GM12878 (cell line): ENCODE data around the gene RIT2.

Experiments used
- EGR1 ChIP-seq, 2 experiments: IDR thresholded peaks; 1 replicate in 1 of 2; 2 replicates in 1 of 2; pipeline ENCODE4 v1.6.1; 2011 to 2012; ENCODE audit warnings: low read depth in 2 of 2, low read length in 2 of 2, borderline replicate concordance in 1 of 2, mild to moderate bottlenecking in 1 of 2, moderate library complexity in 1 of 2
- NFXL1 ChIP-seq: fragments of 450-650 bp; IDR thresholded peaks from 2 replicates; pipeline ENCODE4 v1.6.1; 2017; ENCODE audit warnings: antibody characterized with exemption, mild to moderate bottlenecking, borderline replicate concordance
- RB1 ChIP-seq: fragments of 450-650 bp; formaldehyde crosslinking; IDR thresholded peaks from 2 replicates; pipeline ENCODE4 v1.6.1; 2017; ENCODE audit warnings: mild to moderate bottlenecking, borderline replicate concordance
- RFX5 ChIP-seq: IDR thresholded peaks from 2 replicates; pipeline ENCODE4 v1.6.1; 2011; ENCODE audit warnings: low read depth, low read length, improper control_type of control experiment
- SMAD1 ChIP-seq: fragments of 450-650 bp; IDR thresholded peaks from 2 replicates; pipeline ENCODE4 v1.6.1; 2018; ENCODE audit warnings: mild to moderate bottlenecking, low read depth; ENCODE audit not compliant: partially characterized antibody
- SP1 ChIP-seq: IDR thresholded peaks from one replicate; pipeline ENCODE4 v1.6.1; 2011; ENCODE audit warnings: low read depth, low read length
- TAF1 ChIP-seq: IDR thresholded peaks from 2 replicates; pipeline ENCODE4 v1.6.1; 2011; ENCODE audit warnings: mild to moderate bottlenecking, low read depth, low read length, borderline replicate concordance
- ZNF274 ChIP-seq: IDR thresholded peaks from one replicate; pipeline ENCODE4 v1.8.0; 2011; ENCODE audit not compliant: insufficient read length, insufficient read depth
- TF ChIP-seq, protein P1 (sequence below): fragments of 450-650 bp; formaldehyde crosslinking; IDR thresholded peaks from 2 replicates; pipeline ENCODE4 v1.5.0; 2022; ENCODE audit warnings: mild to moderate bottlenecking, missing genetic modification characterization
- TF ChIP-seq, protein P2 (sequence below): fragments of 450-650 bp; IDR thresholded peaks from 2 replicates; pipeline ENCODE4 v1.6.1; 2016; ENCODE audit warnings: mild to moderate bottlenecking
- TF ChIP-seq, protein P3 (sequence below), 3 experiments: IDR thresholded peaks in 2 of 3; conservative IDR thresholded peaks in 1 of 3; 2 replicates each; pipeline ENCODE4 v1.5.1; 2011; ENCODE audit warnings: low read depth in 3 of 3, low read length in 3 of 3, mild to moderate bottlenecking in 3 of 3, control low read depth in 2 of 3, moderate library complexity in 2 of 3, inconsistent platforms in 1 of 3, mixed read lengths in 1 of 3; ENCODE audit not compliant: control insufficient read depth in 2 of 3, insufficient read depth in 1 of 3; ENCODE audit errors: extremely low read depth in 1 of 3

DNA sequence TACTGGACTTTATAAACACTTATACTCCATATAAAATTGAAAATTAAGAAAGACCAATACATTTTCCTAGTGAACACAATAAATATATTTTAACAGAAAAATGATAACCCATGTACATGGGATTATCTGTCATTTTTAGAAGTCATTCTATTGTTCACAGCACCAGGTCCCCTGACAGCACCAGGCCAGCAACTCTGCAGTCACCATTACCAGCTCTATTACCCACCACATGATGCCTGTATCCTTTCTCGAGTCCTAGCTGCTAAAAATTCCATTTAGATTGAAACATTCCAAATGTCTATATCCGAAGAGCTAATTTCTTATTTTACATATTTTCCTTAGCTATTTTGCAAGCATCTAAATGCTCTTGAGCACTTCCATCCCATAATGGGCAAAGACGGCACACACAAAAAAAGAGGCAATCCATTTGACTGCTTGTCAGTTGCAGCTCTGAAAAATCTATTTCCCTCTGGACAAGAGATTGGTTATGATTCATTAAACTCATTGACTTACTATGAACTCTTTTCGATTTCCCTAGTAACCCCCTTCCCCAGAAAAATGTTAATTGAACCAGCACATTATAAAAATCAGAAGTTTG, 336.9 kb downstream of the RIT2 start:
- TF ChIP-seq SP1 = no peak
- no peak for TF ChIP-seq EGR1 (IDR thresholded peaks at IDR 0.05; ENCODE audit: borderline replicate concordance in 1 of 2, low read depth in 2 of 2, low read length in 2 of 2)
- no peak for TF ChIP-seq ZNF274
- no peak for TF ChIP-seq TAF1
- TF ChIP-seq, protein P1, sequence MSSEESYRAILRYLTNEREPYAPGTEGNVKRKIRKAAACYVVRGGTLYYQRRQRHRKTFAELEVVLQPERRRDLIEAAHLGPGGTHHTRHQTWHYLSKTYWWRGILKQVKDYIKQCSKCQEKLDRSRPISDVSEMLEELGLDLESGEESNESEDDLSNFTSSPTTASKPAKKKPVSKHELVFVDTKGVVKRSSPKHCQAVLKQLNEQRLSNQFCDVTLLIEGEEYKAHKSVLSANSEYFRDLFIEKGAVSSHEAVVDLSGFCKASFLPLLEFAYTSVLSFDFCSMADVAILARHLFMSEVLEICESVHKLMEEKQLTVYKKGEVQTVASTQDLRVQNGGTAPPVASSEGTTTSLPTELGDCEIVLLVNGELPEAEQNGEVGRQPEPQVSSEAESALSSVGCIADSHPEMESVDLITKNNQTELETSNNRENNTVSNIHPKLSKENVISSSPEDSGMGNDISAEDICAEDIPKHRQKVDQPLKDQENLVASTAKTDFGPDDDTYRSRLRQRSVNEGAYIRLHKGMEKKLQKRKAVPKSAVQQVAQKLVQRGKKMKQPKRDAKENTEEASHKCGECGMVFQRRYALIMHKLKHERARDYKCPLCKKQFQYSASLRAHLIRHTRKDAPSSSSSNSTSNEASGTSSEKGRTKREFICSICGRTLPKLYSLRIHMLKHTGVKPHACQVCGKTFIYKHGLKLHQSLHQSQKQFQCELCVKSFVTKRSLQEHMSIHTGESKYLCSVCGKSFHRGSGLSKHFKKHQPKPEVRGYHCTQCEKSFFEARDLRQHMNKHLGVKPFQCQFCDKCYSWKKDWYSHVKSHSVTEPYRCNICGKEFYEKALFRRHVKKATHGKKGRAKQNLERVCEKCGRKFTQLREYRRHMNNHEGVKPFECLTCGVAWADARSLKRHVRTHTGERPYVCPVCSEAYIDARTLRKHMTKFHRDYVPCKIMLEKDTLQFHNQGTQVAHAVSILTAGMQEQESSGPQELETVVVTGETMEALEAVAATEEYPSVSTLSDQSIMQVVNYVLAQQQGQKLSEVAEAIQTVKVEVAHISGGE (CRISPR knock-in tag) = no peak
- TF ChIP-seq NFXL1 = no peak
- TF ChIP-seq, protein P2, sequence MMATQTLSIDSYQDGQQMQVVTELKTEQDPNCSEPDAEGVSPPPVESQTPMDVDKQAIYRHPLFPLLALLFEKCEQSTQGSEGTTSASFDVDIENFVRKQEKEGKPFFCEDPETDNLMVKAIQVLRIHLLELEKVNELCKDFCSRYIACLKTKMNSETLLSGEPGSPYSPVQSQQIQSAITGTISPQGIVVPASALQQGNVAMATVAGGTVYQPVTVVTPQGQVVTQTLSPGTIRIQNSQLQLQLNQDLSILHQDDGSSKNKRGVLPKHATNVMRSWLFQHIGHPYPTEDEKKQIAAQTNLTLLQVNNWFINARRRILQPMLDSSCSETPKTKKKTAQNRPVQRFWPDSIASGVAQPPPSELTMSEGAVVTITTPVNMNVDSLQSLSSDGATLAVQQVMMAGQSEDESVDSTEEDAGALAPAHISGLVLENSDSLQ = no peak
- TF ChIP-seq SMAD1 = no peak
- TF ChIP-seq, protein P3, sequence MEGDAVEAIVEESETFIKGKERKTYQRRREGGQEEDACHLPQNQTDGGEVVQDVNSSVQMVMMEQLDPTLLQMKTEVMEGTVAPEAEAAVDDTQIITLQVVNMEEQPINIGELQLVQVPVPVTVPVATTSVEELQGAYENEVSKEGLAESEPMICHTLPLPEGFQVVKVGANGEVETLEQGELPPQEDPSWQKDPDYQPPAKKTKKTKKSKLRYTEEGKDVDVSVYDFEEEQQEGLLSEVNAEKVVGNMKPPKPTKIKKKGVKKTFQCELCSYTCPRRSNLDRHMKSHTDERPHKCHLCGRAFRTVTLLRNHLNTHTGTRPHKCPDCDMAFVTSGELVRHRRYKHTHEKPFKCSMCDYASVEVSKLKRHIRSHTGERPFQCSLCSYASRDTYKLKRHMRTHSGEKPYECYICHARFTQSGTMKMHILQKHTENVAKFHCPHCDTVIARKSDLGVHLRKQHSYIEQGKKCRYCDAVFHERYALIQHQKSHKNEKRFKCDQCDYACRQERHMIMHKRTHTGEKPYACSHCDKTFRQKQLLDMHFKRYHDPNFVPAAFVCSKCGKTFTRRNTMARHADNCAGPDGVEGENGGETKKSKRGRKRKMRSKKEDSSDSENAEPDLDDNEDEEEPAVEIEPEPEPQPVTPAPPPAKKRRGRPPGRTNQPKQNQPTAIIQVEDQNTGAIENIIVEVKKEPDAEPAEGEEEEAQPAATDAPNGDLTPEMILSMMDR (IDR thresholded peaks at IDR 0.05 in 2 of 3, conservative IDR thresholded peaks at IDR 0.05 in 1 of 3; ENCODE audit: control insufficient read depth in 2 of 3, extremely low read depth in 1 of 3, insufficient read depth in 1 of 3, low read depth in 3 of 3, low read length in 3 of 3) = no peak
- TF ChIP-seq RFX5 = no peak
- no peak for TF ChIP-seq RB1
